Measurements from ENCODE around the gene RCBTB2.

GRCh38 chr13:48542581-48543341, 9.9 kb upstream of the RCBTB2 start:
- TF ChIP-seq, protein P1, sequence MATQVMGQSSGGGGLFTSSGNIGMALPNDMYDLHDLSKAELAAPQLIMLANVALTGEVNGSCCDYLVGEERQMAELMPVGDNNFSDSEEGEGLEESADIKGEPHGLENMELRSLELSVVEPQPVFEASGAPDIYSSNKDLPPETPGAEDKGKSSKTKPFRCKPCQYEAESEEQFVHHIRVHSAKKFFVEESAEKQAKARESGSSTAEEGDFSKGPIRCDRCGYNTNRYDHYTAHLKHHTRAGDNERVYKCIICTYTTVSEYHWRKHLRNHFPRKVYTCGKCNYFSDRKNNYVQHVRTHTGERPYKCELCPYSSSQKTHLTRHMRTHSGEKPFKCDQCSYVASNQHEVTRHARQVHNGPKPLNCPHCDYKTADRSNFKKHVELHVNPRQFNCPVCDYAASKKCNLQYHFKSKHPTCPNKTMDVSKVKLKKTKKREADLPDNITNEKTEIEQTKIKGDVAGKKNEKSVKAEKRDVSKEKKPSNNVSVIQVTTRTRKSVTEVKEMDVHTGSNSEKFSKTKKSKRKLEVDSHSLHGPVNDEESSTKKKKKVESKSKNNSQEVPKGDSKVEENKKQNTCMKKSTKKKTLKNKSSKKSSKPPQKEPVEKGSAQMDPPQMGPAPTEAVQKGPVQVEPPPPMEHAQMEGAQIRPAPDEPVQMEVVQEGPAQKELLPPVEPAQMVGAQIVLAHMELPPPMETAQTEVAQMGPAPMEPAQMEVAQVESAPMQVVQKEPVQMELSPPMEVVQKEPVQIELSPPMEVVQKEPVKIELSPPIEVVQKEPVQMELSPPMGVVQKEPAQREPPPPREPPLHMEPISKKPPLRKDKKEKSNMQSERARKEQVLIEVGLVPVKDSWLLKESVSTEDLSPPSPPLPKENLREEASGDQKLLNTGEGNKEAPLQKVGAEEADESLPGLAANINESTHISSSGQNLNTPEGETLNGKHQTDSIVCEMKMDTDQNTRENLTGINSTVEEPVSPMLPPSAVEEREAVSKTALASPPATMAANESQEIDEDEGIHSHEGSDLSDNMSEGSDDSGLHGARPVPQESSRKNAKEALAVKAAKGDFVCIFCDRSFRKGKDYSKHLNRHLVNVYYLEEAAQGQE (IDR thresholded peaks at IDR 0.05; ENCODE audit: insufficient read depth in 1 of 2, low read depth in 2 of 2, low read length in 2 of 2) = no peak
- TF ChIP-seq POLR2AphosphoS5 (IDR thresholded peaks at IDR 0.05; ENCODE audit: low read depth, low read length) = no peak
- no peak for TF ChIP-seq TAF1 (IDR thresholded peaks at IDR 0.05; ENCODE audit: borderline replicate concordance, insufficient read depth, low read length)
- TF ChIP-seq SIN3A (IDR thresholded peaks at IDR 0.05; ENCODE audit: borderline replicate concordance, insufficient read depth, low read length) = no peak
